Smooth muscle cell (in vitro differentiated cells): Measurements from ENCODE around the gene TEX35. TPM values are rescaled to one million over a fixed set of nuclear protein-coding genes. Genes with fewer than 3 reads are reported as not detected.

Source experiments
- DNase-seq: peaks from one replicate; lab custom pipeline; 2025; ENCODE audit not compliant: unreplicated experiment; lab: John Stamatoyannopoulos, UW
- H2AFZ ChIP-seq: fragments of 200-600 bp; sonication (generic); 2 replicates; pipeline ENCODE4 v1.6.0; 2016; ENCODE audit warnings: antibody characterized with exemption, low read depth, mild to moderate bottlenecking
- H3F3A ChIP-seq: fragments of 200-600 bp; sonication (generic); 2 replicates; pipeline ENCODE4 v1.6.0; 2017; ENCODE audit warnings: antibody characterized with exemption, low read depth
- H3K27ac ChIP-seq: fragments of 200-600 bp; sonication (generic); 2 replicates; pipeline ENCODE4 v1.5.1; 2016; ENCODE audit warnings: low read depth, mild to moderate bottlenecking
- H3K27me3 ChIP-seq: fragments of 200-600 bp; sonication (generic); 2 replicates; pipeline ENCODE4 v1.6.1; 2016; ENCODE audit warnings: low read depth, mild to moderate bottlenecking
- H3K36me3 ChIP-seq: fragments of 200-600 bp; sonication (generic); 2 replicates; pipeline ENCODE4 v1.5.1; 2016; ENCODE audit warnings: low read depth
- H3K4me1 ChIP-seq: fragments of 200-600 bp; sonication (generic); 2 replicates; pipeline ENCODE4 v1.5.1; 2016; ENCODE audit warnings: low read depth
- H3K4me2 ChIP-seq: fragments of 200-600 bp; sonication (generic); 2 replicates; pipeline ENCODE4 v1.6.0; 2016; ENCODE audit warnings: mild to moderate bottlenecking
- H3K4me3 ChIP-seq: fragments of 200-600 bp; sonication (generic); 2 replicates; pipeline ENCODE4 v1.5.1; 2016; ENCODE audit warnings: mild to moderate bottlenecking
- H3K79me2 ChIP-seq: fragments of 200-600 bp; sonication (generic); 2 replicates; pipeline ENCODE4 v1.6.0; 2016; ENCODE audit warnings: low read depth, mild to moderate bottlenecking
- H3K9ac ChIP-seq: fragments of 200-600 bp; sonication (generic); 2 replicates; pipeline ENCODE4 v1.6.0; 2016; ENCODE audit warnings: low read depth
- H3K9me3 ChIP-seq: fragments of 200-600 bp; sonication (generic); replicated peaks from 2 replicates; pipeline ENCODE4 v1.5.1; 2016; ENCODE audit warnings: low read depth
- H4K20me1 ChIP-seq: fragments of 200-600 bp; sonication (generic); 2 replicates; pipeline ENCODE4 v1.6.0; 2016; ENCODE audit warnings: low read depth
- CTCF ChIP-seq: fragments of 200-600 bp; sonication (generic); IDR thresholded peaks from 2 replicates; pipeline ENCODE4 v1.5.1; 2017; ENCODE audit warnings: borderline replicate concordance, mild to moderate bottlenecking, antibody characterized with exemption; ENCODE audit not compliant: insufficient read depth, poor library complexity, severe bottlenecking
- WGBS: methylation state at CpG from one replicate; pipeline ENCODE4 v1.1.7; 2016; ENCODE audit warnings: low lambda C conversion rate; 5-methylcytosine and 5-hydroxymethylcytosine counted together
- polyA plus RNA-seq: library from polyadenylated mRNA; unstranded; fragments of >200 nt; fragmentation: Nextera tagmentation; extraction: Ambion mirVana; gene quantifications from 2 replicates; pipeline ENCODE4 v1.2.1, GENCODE V29; 2016
- total RNA-seq: library from RNA; depleted of rRNA; stranded (reverse); fragments of >200 nt; gene quantifications from 2 replicates; pipeline ENCODE4 v1.2.3, GENCODE V29; 2014

TEX35 gene
- total and polyA plus RNA-seq, 2 experiments from 2014 or later = not detected

GRCh38 chr1:178485541-178485981 is 27.3 kb upstream of the TEX35 start:
- no peak overlapping the region for H3K27ac ChIP-seq
- DNase-seq = no peak
- H2AFZ ChIP-seq = no peak overlapping the region
- H3K4me1 ChIP-seq = no peaks in the 10 kb centered on the region
- no peaks in the 10 kb centered on the region for H3F3A ChIP-seq
- H3K36me3 ChIP-seq = no peaks in the 10 kb centered on the region
- no peak overlapping the region for H3K4me3 ChIP-seq
- H3K9me3 ChIP-seq = no peaks in the 10 kb centered on the region
- H3K27me3 ChIP-seq = no peaks in the 10 kb centered on the region
- no peak overlapping the region for H3K4me2 ChIP-seq
- H4K20me1 ChIP-seq = no peaks in the 10 kb centered on the region
- no peaks in the 10 kb centered on the region for H3K79me2 ChIP-seq
- WGBS = 85% methylated on average over 3 of the region's 3 CpGs
- H3K9ac ChIP-seq = no peak overlapping the region
- no peak for TF ChIP-seq CTCF

GRCh38 chr1:178486100-178487069 is 26.5 kb upstream of the TEX35 start:
- Histone ChIP-seq H4K20me1 (no peaks in the 10 kb centered on the region), H3K79me2 (no peaks in the 10 kb centered on the region), H3K9me3 (no peaks in the 10 kb centered on the region), H2AFZ (no peak overlapping the region), H3K4me1 (no peaks in the 10 kb centered on the region), H3K27me3 (no peaks in the 10 kb centered on the region), H3K36me3 (no peaks in the 10 kb centered on the region), H3K9ac (no peak overlapping the region), H3K4me2 (no peak overlapping the region), H3F3A (no peaks in the 10 kb centered on the region), H3K27ac (no peak overlapping the region), H3K4me3 (no peak overlapping the region)
- TF ChIP-seq CTCF = no peak
- 94% methylated on average over 52 of the region's 54 CpGs for WGBS
- no peak for DNase-seq

- no peak for DNase-seq
- H3K9me3 ChIP-seq = no peaks in the 10 kb centered on the region
- no peaks in the 10 kb centered on the region for H3F3A ChIP-seq
- no peak overlapping the region for H3K9ac ChIP-seq
- no peak overlapping the region for H3K4me3 ChIP-seq
- 95% methylated on average over 19 of the region's 20 CpGs for WGBS
- H3K4me1 ChIP-seq = no peaks in the 10 kb centered on the region
- H2AFZ ChIP-seq = no peak overlapping the region
- no peak for TF ChIP-seq CTCF
- no peak overlapping the region for H3K27ac ChIP-seq
- no peaks in the 10 kb centered on the region for H3K79me2 ChIP-seq
- H3K4me2 ChIP-seq = no peak overlapping the region
- no peaks in the 10 kb centered on the region for H4K20me1 ChIP-seq
- no peaks in the 10 kb centered on the region for H3K27me3 ChIP-seq
- H3K36me3 ChIP-seq = no peaks in the 10 kb centered on the region
These were observed 25.8 kb upstream of the TEX35 start for GRCh38 chr1:178487070-178487615.
